HEK293T (cell line): ENCODE data around the gene PADI4.

ENCODE experiments used
- CTCF ChIA-PET: fragments of 350-600 bp; formaldehyde crosslinking; extraction: SDS; loops from one replicate; lab custom pipeline; 2021; ENCODE audit warnings: antibody characterized with exemption, inconsistent platforms; lab: Yijun Ruan, JAX
- POLR2A ChIA-PET: fragments of 350-600 bp; formaldehyde crosslinking; extraction: SDS; loops from one replicate; lab custom pipeline; 2020; ENCODE audit warnings: antibody characterized with exemption, inconsistent platforms; lab: Yijun Ruan, JAX
- DNase-seq: peaks from one replicate; pipeline ENCODE4 v3.0.0; 2012; ENCODE audit warnings: mixed read lengths; ENCODE audit errors: extremely low spot score
- ARNT ChIP-seq: fragments of 450-650 bp; IDR thresholded peaks from 2 replicates; pipeline ENCODE4 v1.6.1; 2017; ENCODE audit warnings: mild to moderate bottlenecking
- BHLHE40 ChIP-seq: fragments of 450-650 bp; IDR thresholded peaks from 2 replicates; pipeline ENCODE4 v1.6.1; 2016; ENCODE audit warnings: mild to moderate bottlenecking, moderate library complexity, borderline replicate concordance
- CTBP1 ChIP-seq: fragments of 450-650 bp; IDR thresholded peaks from 2 replicates; pipeline ENCODE4 v1.6.1; 2016; ENCODE audit warnings: borderline replicate concordance
- ELF4 ChIP-seq: fragments of 450-650 bp; IDR thresholded peaks from 2 replicates; pipeline ENCODE4 v1.6.1; 2017; ENCODE audit warnings: antibody characterized with exemption
- FOXA1 ChIP-seq: fragments of 450-650 bp; IDR thresholded peaks from 2 replicates; pipeline ENCODE4 v1.6.1; 2016; ENCODE audit warnings: mild to moderate bottlenecking
- FOXK2 ChIP-seq: fragments of 450-650 bp; IDR thresholded peaks from 2 replicates; pipeline ENCODE4 v1.6.1; 2016; ENCODE audit warnings: mild to moderate bottlenecking
- FOXM1 ChIP-seq: fragments of 450-650 bp; IDR thresholded peaks from 2 replicates; pipeline ENCODE4 v1.6.1; 2017; ENCODE audit warnings: mild to moderate bottlenecking, borderline replicate concordance
- HDGF ChIP-seq: fragments of 450-650 bp; IDR thresholded peaks from 2 replicates; pipeline ENCODE4 v1.6.1; 2017; ENCODE audit warnings: antibody characterized with exemption, borderline replicate concordance
- L3MBTL2 ChIP-seq: fragments of 450-650 bp; conservative IDR thresholded peaks from 2 replicates; pipeline ENCODE4 v1.6.1; 2016; ENCODE audit warnings: mild to moderate bottlenecking
- LEF1 ChIP-seq: fragments of 450-650 bp; IDR thresholded peaks from 2 replicates; pipeline ENCODE4 v1.6.1; 2017; ENCODE audit warnings: mild to moderate bottlenecking, borderline replicate concordance
- NFRKB ChIP-seq: fragments of 450-650 bp; IDR thresholded peaks from 2 replicates; pipeline ENCODE4 v1.6.1; 2016; ENCODE audit warnings: mild to moderate bottlenecking, moderate library complexity
- PKNOX1 ChIP-seq: fragments of 450-650 bp; IDR thresholded peaks from 2 replicates; pipeline ENCODE4 v1.6.1; 2016
- SP1 ChIP-seq: fragments of 450-650 bp; IDR thresholded peaks from 2 replicates; pipeline ENCODE4 v1.6.1; 2017
- SUZ12 ChIP-seq: fragments of 450-650 bp; IDR thresholded peaks from 2 replicates; pipeline ENCODE4 v1.6.1; 2016; ENCODE audit warnings: mild to moderate bottlenecking
- TARDBP ChIP-seq: fragments of 450-650 bp; IDR thresholded peaks from 2 replicates; pipeline ENCODE4 v1.6.1; 2016
- ZNF384 ChIP-seq: fragments of 450-650 bp; IDR thresholded peaks from 2 replicates; pipeline ENCODE4 v1.6.1; 2016

The PADI4 gene

GRCh38 chr1:17369466-17369865 lies 61.5 kb downstream of the PADI4 start:
- DNase-seq: no peak
- TF ChIP-seq FOXA1 (no peak), ARNT (no peak), BHLHE40 (no peak), NFRKB (no peak), LEF1 (no peak), SP1 (no peak), ELF4 (no peak), ZNF384 (no peak)
- ChIA-PET CTCF (no interaction called here), POLR2A (no interaction called here)

- TF ChIP-seq SUZ12: no peak
- TF ChIP-seq FOXK2: no peak
- no peak for TF ChIP-seq ELF4
- no peak for TF ChIP-seq HDGF
- no peak for TF ChIP-seq ARNT
- TF ChIP-seq ZNF384: no peak
- TF ChIP-seq FOXM1: no peak
- no peak for TF ChIP-seq PKNOX1
- TF ChIP-seq FOXA1: no peak
- TF ChIP-seq L3MBTL2: no peak
- TF ChIP-seq NFRKB: no peak
- TF ChIP-seq SP1: no peak
- TF ChIP-seq TARDBP: no peak
- ChIA-PET POLR2A (no interaction called here), CTCF (interaction anchor here (0.6 to 0.9 kb wide), 3 partner anchors 8 to 21 kb away, joined by 3 to 5 read pairs (median 3); no protein-coding TSS in a partner anchor)
- peak; percentile 36 for DNase-seq
These were observed 62.6 kb downstream of the PADI4 start for GRCh38 chr1:17370618-17371017.

DNA sequence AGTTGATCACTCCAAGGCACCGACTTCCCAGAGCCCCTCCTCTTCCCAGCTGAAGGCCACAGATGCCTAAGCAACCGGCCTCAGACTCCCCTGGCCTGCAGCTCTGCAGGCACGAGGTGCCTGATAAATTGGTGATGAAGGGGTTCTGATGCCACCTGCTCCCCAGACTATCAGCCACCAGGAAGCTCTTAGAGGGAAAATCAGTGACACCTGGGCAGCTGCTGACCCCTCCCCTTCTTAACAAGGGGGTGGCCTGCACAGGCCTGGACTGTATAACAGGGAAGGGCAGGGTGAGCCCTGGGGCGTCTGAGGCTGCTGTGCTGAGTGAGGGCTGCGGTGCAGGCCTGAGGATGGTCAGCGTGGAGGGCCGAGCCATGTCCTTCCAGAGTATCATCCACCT lies 63.9 kb downstream of the PADI4 start, which contains the start of gene PADI6:
TSS of gene PADI6 (plus strand) at position 301 of the 400 bp plus-strand sequence. CDS start at position 351, 50 bp downstream.
- ChIA-PET POLR2A (no interaction called here), CTCF (interaction anchor here (0.7 kb wide), 1 partner anchor 32 kb away, joined by 5 read pairs; no protein-coding TSS in a partner anchor)
- no peak for TF ChIP-seq L3MBTL2
- TF ChIP-seq ARNT: no peak
- TF ChIP-seq BHLHE40: no peak
- TF ChIP-seq HDGF: no peak
- no peak for TF ChIP-seq PKNOX1
- no peak for TF ChIP-seq SUZ12
- TF ChIP-seq SP1: no peak
- no peak for TF ChIP-seq CTBP1
- TF ChIP-seq ELF4: no peak
- no peak for TF ChIP-seq LEF1
- TF ChIP-seq FOXA1: no peak
- no peak for DNase-seq

GRCh38 chr1:17372955-17373354 lies 65.0 kb downstream of the PADI4 start:
- ChIA-PET CTCF (no interaction called here), POLR2A (no interaction called here)
- no peak for DNase-seq
- no peak for TF ChIP-seq L3MBTL2
- no peak for TF ChIP-seq NFRKB
- TF ChIP-seq TARDBP: no peak
- TF ChIP-seq PKNOX1: no peak

DNA sequence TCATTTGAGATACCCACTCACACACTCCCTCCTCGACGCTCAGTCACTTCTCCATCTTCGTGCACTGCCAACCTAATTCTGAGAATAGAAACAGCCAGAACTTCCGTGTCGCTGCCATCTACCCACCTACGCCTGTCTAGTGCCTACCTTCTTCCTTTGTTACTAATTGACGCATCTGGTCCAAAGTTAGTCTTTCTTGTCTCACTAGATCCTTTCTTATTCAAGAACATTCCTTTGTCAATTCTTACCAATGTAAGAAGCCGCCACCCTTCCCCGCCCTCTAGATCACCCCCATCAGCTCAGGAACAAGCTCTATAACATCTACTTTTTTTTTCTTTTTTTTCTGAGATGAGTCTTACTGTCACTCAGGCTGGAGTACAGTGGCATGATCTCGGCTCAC lies 67.7 kb downstream of the PADI4 start:
- no peak for DNase-seq
- ChIA-PET POLR2A (no interaction called here), CTCF (interaction anchor here (0.7 kb wide), 1 partner anchor 332 kb away, joined by 3 read pairs; no protein-coding TSS in a partner anchor)
- TF ChIP-seq TARDBP (no peak), FOXA1 (no peak), ZNF384 (no peak), CTBP1 (no peak), ARNT (no peak)

GRCh38 chr1:17377325-17377953 lies 69.4 kb downstream of the PADI4 start:
- TF ChIP-seq NFRKB (no peak), BHLHE40 (no peak), HDGF (no peak), ZNF384 (no peak), L3MBTL2 (no peak), PKNOX1 (no peak), ARNT (no peak), FOXK2 (no peak), ELF4 (no peak)

More at GRCh38 chr1:17377325-17377953, 69.4 kb downstream of the PADI4 start:
- no peak for DNase-seq
- ChIA-PET CTCF (no interaction called here), POLR2A (no interaction called here)
